Thoracic aorta (tissue), 2 donors: ENCODE results near the gene BCAS3. TPM values are rescaled to one million over a fixed set of nuclear protein-coding genes. Genes with fewer than 3 reads are reported as not detected.
"Not testable (repeated sequence)": the region's sequence is repeated elsewhere in the genome, so short reads cannot be mapped to it uniquely, and the experiment has no call there.

Experiments used
- ATAC-seq: fragments of 150-250 bp; one replicate; pipeline ENCODE4 v1.8.0; 2017; ENCODE audit warnings: low read depth; ENCODE audit not compliant: insufficient number of reproducible peaks, low FRiP score
- DNase-seq: peaks from one replicate; pipeline ENCODE4 v3.0.0-alpha.2; 2020; ENCODE audit warnings: low spot score
- H3K27ac ChIP-seq, 2 donors: fragments of 200-600 bp; sonication (generic); 1 replicate in 1 of 2; 2 replicates in 1 of 2; pipeline ENCODE4 v1.5.1; 2016; ENCODE audit warnings: mild to moderate bottlenecking in 2 of 2, moderate library complexity in 2 of 2
- H3K27me3 ChIP-seq: fragments of 200-600 bp; sonication (generic); replicated peaks from 2 replicates; pipeline ENCODE4 v1.6.0; 2016; ENCODE audit warnings: mild to moderate bottlenecking; ENCODE audit not compliant: insufficient read depth
- H3K36me3 ChIP-seq: fragments of 200-600 bp; sonication (generic); one replicate; pipeline ENCODE4 v1.5.1; 2016
- H3K4me1 ChIP-seq, 2 donors: fragments of 200-600 bp; sonication (generic); 1 replicate in 1 of 2; 2 replicates in 1 of 2; pipeline versions ENCODE4 v1.5.1 to v1.6.0; 2016; ENCODE audit warnings: low read depth in 2 of 2, mild to moderate bottlenecking in 1 of 2; ENCODE audit not compliant: control insufficient read depth in 1 of 2
- H3K4me3 ChIP-seq: fragments of 200-600 bp; sonication (generic); 2 replicates; pipeline ENCODE4 v1.5.1; 2016; ENCODE audit warnings: mild to moderate bottlenecking
- H3K9me3 ChIP-seq: fragments of 200-600 bp; sonication (generic); 2 replicates; pipeline ENCODE4 v1.5.1; 2016
- total RNA-seq, 2 donors: library from RNA; depleted of rRNA; stranded (reverse); fragments of >200 nt; gene quantifications; one replicate each; pipeline versions ENCODE4 v1.1.0 to v1.2.3, GENCODE V29; 2016
- TF ChIP-seq, protein P1 (sequence below): fragments of 200-600 bp; sonication (generic); IDR thresholded peaks from one replicate; pipeline ENCODE4 v1.5.1; 2019; ENCODE audit warnings: antibody characterized with exemption

Gene BCAS3
- total RNA-seq, 2 donors from 2014 or later: 35.1 to 69.3 TPM

DNA sequence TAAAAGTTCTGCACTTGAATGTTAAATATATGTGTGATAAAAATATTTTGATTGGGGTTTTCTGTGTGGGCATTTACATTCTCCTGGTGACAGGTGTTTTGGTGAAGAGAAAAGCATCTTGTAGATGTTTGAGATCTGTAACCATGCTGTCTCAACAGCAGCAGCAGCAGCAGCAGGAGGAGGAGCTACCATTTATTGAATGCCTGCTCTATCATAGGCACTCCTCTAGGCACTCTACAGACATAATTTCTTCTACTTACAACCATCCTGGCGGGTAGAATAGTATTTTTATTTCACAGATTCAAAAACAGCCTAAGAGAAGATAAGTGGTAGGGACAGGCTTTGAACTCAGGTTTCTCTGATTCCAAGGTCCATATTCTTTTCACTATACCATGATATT lies 562.3 kb downstream of the BCAS3 start:
- H3K27ac ChIP-seq: no peak overlapping the region
- DNase-seq (no peak), ATAC-seq (no peak)
- TF ChIP-seq, protein P1, sequence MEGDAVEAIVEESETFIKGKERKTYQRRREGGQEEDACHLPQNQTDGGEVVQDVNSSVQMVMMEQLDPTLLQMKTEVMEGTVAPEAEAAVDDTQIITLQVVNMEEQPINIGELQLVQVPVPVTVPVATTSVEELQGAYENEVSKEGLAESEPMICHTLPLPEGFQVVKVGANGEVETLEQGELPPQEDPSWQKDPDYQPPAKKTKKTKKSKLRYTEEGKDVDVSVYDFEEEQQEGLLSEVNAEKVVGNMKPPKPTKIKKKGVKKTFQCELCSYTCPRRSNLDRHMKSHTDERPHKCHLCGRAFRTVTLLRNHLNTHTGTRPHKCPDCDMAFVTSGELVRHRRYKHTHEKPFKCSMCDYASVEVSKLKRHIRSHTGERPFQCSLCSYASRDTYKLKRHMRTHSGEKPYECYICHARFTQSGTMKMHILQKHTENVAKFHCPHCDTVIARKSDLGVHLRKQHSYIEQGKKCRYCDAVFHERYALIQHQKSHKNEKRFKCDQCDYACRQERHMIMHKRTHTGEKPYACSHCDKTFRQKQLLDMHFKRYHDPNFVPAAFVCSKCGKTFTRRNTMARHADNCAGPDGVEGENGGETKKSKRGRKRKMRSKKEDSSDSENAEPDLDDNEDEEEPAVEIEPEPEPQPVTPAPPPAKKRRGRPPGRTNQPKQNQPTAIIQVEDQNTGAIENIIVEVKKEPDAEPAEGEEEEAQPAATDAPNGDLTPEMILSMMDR: no peak
- no peak overlapping the region for H3K4me3 ChIP-seq
- no peaks in the 10 kb centered on the region for H3K27me3 ChIP-seq
- H3K4me1 ChIP-seq: peaks cover 0 to 27% of the 10 kb centered on the region in 2 donors
- H3K36me3 ChIP-seq: no peaks in the 10 kb centered on the region
- H3K9me3 ChIP-seq: no peaks in the 10 kb centered on the region

DNA sequence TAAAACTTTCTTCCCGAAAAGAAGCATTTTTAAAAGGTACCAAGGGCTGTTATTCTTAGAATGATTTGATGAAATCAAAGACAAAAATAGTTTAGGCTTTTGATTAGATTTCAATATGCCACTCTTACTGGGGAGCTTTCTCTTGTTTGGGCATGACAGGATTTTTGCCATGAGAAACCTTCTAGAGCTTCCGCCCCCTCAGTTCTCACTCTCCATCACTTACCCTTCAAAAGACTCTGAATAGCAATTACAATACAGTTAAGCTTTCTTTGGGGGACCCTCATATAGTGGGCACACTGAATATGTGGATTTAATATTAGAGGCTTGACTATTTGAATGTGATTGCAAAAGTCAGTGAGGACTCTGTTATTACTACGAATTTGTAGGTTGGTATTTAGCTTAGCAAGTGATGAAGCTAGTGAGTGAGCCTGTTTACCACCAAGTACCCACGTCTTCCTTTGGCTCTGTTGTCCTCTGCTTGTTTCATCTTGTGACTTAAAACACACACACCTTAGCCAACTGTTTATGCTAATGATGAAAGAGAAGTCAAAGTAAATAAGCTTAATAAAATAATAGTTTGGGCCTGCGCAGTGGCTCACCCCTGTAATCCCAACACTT lies 563.3 kb downstream of the BCAS3 start:
- DNase-seq: no peak
- Histone ChIP-seq H3K27me3 (no peaks in the 10 kb centered on the region), H3K9me3 (no peaks in the 10 kb centered on the region), H3K27ac (no peak overlapping the region), H3K4me1 (peaks cover 0 to 18% of the 10 kb centered on the region in 2 donors), H3K36me3 (no peaks in the 10 kb centered on the region), H3K4me3 (no peak overlapping the region)
- no peak for ATAC-seq
- TF ChIP-seq, protein P1: no peak

DNA sequence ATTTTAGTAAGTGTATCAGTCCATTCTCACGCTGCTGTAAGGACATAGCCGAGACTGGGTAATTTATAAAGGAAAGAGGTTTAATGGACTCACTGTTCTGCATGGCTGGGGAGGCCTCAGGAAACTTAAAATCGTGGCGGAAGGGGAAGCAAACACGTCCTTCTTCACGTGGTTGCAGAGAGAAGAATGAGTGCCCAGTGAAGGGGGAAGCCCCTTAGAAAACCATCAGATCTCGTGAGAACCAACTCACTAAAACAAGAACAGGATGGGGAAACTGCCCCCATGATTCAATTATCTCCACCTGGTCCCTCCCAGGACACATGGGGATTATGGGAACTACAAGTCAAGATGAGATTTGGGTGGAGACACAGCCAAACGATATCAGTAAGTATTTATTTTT lies 567.3 kb downstream of the BCAS3 start:
- ATAC-seq, H3K36me3 ChIP-seq, H3K4me3 ChIP-seq, H3K9me3 ChIP-seq, DNase-seq, H3K27ac ChIP-seq, H3K27me3 ChIP-seq: not testable (repeated sequence)
- H3K4me1 ChIP-seq: peaks cover 4 to 20% of the 10 kb centered on the region in 2 donors

DNA sequence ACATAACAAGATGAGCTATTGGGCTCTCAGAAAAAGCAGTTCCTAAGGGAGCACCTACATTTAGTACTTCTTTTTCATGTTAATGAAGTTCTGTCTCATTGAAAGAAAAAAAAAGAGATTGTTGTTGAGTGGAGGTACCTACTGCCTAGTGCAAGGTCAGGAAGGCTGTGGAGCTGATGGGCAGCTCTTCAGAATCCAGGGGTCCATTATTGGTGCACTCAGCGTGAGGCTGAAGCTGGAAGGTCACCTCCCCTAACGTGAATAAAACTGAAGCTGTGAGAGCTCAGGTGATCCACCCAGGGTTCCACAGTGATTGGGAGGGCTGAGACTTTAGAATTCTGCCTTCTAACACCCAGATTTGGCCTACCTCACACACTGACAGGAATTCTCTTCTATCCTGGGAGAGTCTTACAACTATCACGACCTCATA lies 568.1 kb downstream of the BCAS3 start:
- ATAC-seq (no peak), DNase-seq (no peak)
- Histone ChIP-seq H3K36me3 (no peaks in the 10 kb centered on the region), H3K9me3 (no peaks in the 10 kb centered on the region), H3K4me1 (peaks cover 7 to 28% of the 10 kb centered on the region in 2 donors), H3K27me3 (no peaks in the 10 kb centered on the region), H3K27ac (no peak overlapping the region), H3K4me3 (no peak overlapping the region)
- TF ChIP-seq, protein P1: no peak

DNA sequence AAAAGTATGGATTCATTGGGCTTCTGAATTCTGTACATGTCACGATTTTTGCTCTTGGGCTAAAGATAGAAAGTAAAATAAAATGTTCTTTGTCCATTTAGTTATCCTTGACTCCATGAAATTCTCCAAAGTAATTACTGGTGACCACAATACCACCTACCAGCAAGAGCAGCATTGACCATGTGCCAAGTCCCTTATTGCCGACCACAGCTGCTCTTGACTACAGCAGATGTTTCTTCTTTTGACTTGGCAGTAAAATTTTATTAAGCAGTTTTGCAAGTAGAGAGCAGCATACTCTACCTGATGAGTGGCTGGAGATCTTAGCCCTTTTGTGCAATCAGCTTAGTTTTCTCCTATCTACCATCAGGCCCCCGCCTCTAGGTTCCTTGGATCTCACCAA lies 569.8 kb downstream of the BCAS3 start:
- Histone ChIP-seq H3K9me3 (no peaks in the 10 kb centered on the region), H3K36me3 (no peaks in the 10 kb centered on the region), H3K27me3 (no peaks in the 10 kb centered on the region), H3K27ac (peak overlapping the region in 1 of 2 donors; percentile 10), H3K4me3 (no peak overlapping the region), H3K4me1 (peaks cover 13 to 42% of the 10 kb centered on the region in 2 donors)
- DNase-seq (no peak), ATAC-seq (no peak)
- TF ChIP-seq, protein P1: no peak

DNA sequence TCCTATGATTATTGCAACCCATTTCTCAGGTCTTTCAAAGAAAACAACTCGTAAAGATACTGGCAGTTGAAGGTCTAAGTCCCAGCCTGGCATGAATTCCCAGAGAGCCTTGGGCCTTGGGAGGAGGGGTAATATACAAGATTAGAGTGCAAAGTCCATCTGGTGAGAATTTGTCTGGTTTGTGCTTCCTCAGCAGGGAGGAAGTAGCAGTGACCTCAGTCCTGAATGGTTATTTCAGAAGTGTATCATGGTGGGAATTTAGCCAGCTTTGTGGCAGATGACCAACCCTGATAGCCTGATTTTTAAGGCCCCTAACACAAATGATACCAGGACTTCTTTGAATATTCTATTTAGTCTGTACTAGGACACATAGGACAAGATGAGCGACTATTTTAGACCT lies 570.7 kb downstream of the BCAS3 start:
- H3K4me1 ChIP-seq: peaks cover 21 to 51% of the 10 kb centered on the region in 2 donors
- no peak for DNase-seq
- ATAC-seq: no peak

More for the DNA sequence above, 570.7 kb downstream of the BCAS3 start:
- Histone ChIP-seq H3K27ac (peak overlapping the region in 1 of 2 donors; percentile 10), H3K4me3 (no peak overlapping the region), H3K27me3 (no peaks in the 10 kb centered on the region), H3K9me3 (no peaks in the 10 kb centered on the region), H3K36me3 (no peaks in the 10 kb centered on the region)
- TF ChIP-seq, protein P1: no peak
